ENCODE measurements around the gene CCDC181. TPM values are rescaled to one million over a fixed set of nuclear protein-coding genes. Genes with fewer than 3 reads are reported as not detected.

Gene CCDC181
- polyA plus RNA-seq = 1.3 TPM
- long read RNA-seq, donor 1 = 0 reads
- long read RNA-seq, donor 2 = 0 reads
- long read RNA-seq, donor 3 = 0 reads
- long read RNA-seq, donor 4 = 0 reads
- long read RNA-seq, donor 5 = 0 reads
- long read RNA-seq, donor 6 = 0 reads
- long read RNA-seq, donor 7 = 0 reads
- long read RNA-seq, donor 8 = 0 reads
- long read RNA-seq, donor 9 = 0 reads
- long read RNA-seq, donor 10 = 0 reads
- long read RNA-seq, donor 11 = 0 reads

DNA sequence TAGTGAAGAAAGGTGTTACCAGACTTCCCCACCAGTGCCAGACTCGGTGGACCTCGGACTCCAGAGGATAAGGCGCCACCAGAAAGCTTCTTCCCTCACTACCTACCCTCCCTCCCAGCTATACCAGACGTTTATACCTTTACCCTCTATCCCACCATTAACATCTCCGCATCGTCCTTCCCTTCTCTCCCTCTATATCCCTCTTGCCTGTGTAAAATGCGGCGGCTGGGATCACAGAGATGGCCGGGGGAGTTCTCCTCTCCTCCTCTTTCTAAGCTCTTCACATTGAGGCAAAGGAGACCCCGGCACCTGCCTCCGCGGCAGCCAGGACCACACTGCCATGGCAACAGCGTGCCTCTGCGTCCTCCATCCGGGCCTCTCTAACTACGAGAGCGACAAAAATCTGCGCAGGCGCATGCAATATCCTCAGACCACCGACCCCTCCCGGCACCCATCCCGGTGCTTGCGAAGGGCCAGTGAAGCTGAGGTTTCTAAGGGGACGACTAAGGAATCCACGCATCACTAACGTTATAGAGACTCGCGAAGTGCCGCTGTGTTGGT lies at the start of gene CCDC181:
TSS of gene CCDC181 (minus strand) at position 394 of the 561 bp plus-strand sequence. CDS start 2,547 bp downstream, outside the sequence.
- peak within 1 kb of the TSS; percentile 30 for H3K4me3 ChIP-seq (ENCODE audit: low read length)
- peak; percentile 47 to 51 for DNase-seq
- no peaks in the 10 kb centered on the region for H3K36me3 ChIP-seq (ENCODE audit: control insufficient read depth, insufficient read depth, low read length)
- H3K27ac ChIP-seq (ENCODE audit: low read length) = no peak within 1 kb of the TSS
- 0% methylated on average over 3 of the region's 29 CpGs for WGBS (ENCODE audit: insufficient coverage, low lambda C conversion rate)
- no peaks in the 10 kb centered on the region for H3K4me1 ChIP-seq (ENCODE audit: control insufficient read depth, insufficient read depth, low read length)
- peaks cover 12% of the 10 kb centered on the region for H3K27me3 ChIP-seq (ENCODE audit: control insufficient read depth, insufficient read depth, low read length)
- no peaks in the 10 kb centered on the region for H3K9me3 ChIP-seq (ENCODE audit: control insufficient read depth, low read depth, low read length)

DNA sequence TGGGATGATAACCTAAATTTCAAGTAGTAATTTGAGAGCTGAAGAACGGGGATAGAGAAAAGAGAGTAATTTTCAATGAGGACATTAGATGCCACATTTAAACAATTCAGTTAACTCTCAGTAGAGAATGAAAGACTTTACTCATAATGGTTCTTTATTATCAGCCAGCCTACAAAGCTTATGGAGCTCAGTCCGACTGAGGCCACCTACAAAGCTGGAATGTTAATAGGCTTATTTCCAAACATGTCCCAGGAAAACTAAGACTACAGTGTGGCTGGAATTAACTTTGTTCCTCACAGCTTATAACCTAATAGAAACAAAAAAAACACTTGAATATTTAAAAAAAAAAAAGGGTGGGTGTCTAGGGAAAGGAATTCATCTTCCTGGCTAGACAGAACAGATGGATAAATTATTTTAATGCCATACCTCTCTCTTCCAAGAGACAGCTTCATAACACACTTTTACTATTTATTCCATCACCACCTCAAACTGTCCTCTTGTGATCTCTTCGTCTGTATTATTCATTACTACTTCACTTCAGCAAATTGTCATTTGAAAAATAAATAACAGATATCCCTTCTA lies 48.6 kb upstream of the CCDC181 start:
- Histone ChIP-seq H3K27ac (ENCODE audit: low read length) (no peak overlapping the region), H3K36me3 (ENCODE audit: control insufficient read depth, insufficient read depth, low read length) (peaks cover 18% of the 10 kb centered on the region), H3K9me3 (ENCODE audit: control insufficient read depth, low read depth, low read length) (no peaks in the 10 kb centered on the region), H3K27me3 (ENCODE audit: control insufficient read depth, insufficient read depth, low read length) (no peaks in the 10 kb centered on the region), H3K4me3 (ENCODE audit: low read length) (no peak overlapping the region), H3K4me1 (ENCODE audit: control insufficient read depth, insufficient read depth, low read length) (no peaks in the 10 kb centered on the region)
- 85% methylated on average over 2 of the region's 3 CpGs for WGBS (ENCODE audit: insufficient coverage, low lambda C conversion rate)
- DNase-seq = no peak

DNA sequence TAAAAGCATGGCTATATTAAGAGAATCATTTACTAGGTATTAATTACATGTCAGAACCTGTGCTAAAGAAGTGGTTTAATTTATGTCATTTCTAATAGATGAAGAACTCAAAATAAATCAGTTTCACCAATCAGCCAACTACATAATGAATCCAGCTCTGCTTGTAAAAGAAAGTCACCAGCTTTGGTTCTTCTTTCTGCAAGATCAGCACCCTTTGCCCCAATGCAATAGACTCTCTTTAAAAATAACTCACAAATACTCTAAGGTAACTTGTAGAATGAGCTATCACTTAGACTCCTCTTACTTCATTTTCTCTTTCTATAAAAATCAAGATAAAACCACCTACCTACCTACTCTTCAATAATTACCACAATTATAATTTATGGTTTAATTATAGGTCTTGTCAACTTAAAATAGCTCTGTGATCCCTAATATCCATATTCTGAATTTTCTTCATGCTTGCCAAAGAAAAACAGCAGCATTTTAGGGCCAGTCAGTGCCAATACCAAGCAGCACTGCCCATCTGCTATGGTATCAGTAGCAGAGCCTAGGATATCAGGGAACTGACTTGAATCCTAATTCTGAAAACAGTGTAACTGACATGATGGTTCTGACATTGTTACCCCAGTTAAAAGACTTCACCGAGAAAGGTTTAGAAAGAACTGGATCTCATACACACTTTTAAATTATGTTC lies 47.2 kb upstream of the CCDC181 start:
- peaks cover 18% of the 10 kb centered on the region for H3K36me3 ChIP-seq (ENCODE audit: control insufficient read depth, insufficient read depth, low read length)
- H3K27me3 ChIP-seq (ENCODE audit: control insufficient read depth, insufficient read depth, low read length) = no peaks in the 10 kb centered on the region
- no peak overlapping the region for H3K4me3 ChIP-seq (ENCODE audit: low read length)
- H3K4me1 ChIP-seq (ENCODE audit: control insufficient read depth, insufficient read depth, low read length) = no peaks in the 10 kb centered on the region
- no peak overlapping the region for H3K27ac ChIP-seq (ENCODE audit: low read length)
- WGBS (ENCODE audit: insufficient coverage, low lambda C conversion rate) = no CpG with 5 or more reads among the region's 1 CpG
- DNase-seq = no peak
- no peaks in the 10 kb centered on the region for H3K9me3 ChIP-seq (ENCODE audit: control insufficient read depth, low read depth, low read length)

DNA sequence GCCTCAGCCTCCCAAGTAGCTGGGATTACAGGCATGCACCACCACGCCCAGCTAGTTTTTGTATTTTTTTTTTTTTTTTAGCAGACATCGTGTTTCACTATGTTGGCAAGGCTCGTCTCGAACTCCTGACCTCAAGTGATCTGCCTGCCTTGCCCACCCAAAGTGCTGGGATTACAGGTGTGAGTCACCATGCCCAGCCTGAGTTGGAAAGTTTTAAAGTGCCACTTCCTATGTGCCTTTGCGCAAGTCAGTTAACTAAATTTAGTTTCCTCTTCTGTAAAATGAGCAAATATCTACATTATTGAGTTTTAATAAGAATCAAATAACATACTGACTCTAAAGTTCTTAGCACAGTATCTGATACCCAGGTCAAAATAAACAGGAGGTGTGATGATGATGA lies 46.1 kb upstream of the CCDC181 start:
- no CpG with 5 or more reads among the region's 5 CpGs for WGBS (ENCODE audit: insufficient coverage, low lambda C conversion rate)
- no peaks in the 10 kb centered on the region for H3K27me3 ChIP-seq (ENCODE audit: control insufficient read depth, insufficient read depth, low read length)
- no peak overlapping the region for H3K27ac ChIP-seq (ENCODE audit: low read length)
- no peak overlapping the region for H3K4me3 ChIP-seq (ENCODE audit: low read length)
- no peaks in the 10 kb centered on the region for H3K4me1 ChIP-seq (ENCODE audit: control insufficient read depth, insufficient read depth, low read length)
- H3K9me3 ChIP-seq (ENCODE audit: control insufficient read depth, low read depth, low read length) = no peaks in the 10 kb centered on the region
- peaks cover 26% of the 10 kb centered on the region for H3K36me3 ChIP-seq (ENCODE audit: control insufficient read depth, insufficient read depth, low read length)
- no peak for DNase-seq

DNA sequence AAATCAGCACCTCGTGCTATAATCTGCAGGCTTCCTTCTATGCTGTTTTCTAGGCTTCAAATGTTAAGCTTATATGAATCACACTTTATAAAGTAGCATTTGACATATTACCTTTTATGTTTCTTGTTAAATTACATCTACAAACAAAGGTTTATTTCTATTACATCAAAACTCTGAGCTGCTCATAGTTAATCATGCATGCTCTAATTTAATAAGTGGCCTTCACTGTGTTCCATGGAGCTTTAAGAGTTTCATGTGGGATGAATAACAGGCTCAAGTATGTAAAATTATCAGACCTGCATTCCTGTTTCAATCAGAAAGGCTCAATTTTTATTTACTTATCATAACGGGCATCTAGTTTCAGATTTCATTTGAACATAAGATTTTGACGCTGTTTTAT lies 45.5 kb upstream of the CCDC181 start:
- Histone ChIP-seq H3K27ac (ENCODE audit: low read length) (no peak overlapping the region), H3K4me1 (ENCODE audit: control insufficient read depth, insufficient read depth, low read length) (no peaks in the 10 kb centered on the region), H3K36me3 (ENCODE audit: control insufficient read depth, insufficient read depth, low read length) (peaks cover 30% of the 10 kb centered on the region), H3K4me3 (ENCODE audit: low read length) (no peak overlapping the region), H3K27me3 (ENCODE audit: control insufficient read depth, insufficient read depth, low read length) (no peaks in the 10 kb centered on the region), H3K9me3 (ENCODE audit: control insufficient read depth, low read depth, low read length) (no peaks in the 10 kb centered on the region)
- no peak for DNase-seq
- 100% methylated on average over 1 of the region's 3 CpGs for WGBS (ENCODE audit: insufficient coverage, low lambda C conversion rate)

DNA sequence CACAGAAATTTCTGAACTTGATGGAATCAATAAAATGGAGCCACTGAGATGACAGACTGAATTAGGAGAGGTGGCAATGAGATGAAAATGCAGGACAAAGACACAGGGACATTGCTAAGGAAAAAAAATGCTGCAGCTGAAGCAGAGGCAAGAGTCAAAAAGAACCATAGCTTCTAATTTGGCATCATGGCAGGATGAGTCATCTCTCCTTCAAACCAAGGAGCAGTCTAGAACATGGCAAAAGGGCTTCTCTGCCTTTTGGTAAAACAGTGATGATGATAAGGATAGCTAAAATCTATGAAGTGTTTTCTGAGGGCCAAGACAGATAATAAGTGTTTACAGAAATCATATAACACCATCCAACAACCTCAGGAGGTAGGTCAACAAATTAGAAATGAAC lies 41.7 kb upstream of the CCDC181 start:
- Histone ChIP-seq H3K4me3 (ENCODE audit: low read length) (no peak overlapping the region), H3K4me1 (ENCODE audit: control insufficient read depth, insufficient read depth, low read length) (no peaks in the 10 kb centered on the region), H3K36me3 (ENCODE audit: control insufficient read depth, insufficient read depth, low read length) (peaks cover 17% of the 10 kb centered on the region), H3K27me3 (ENCODE audit: control insufficient read depth, insufficient read depth, low read length) (no peaks in the 10 kb centered on the region), H3K27ac (ENCODE audit: low read length) (no peak overlapping the region), H3K9me3 (ENCODE audit: control insufficient read depth, low read depth, low read length) (no peaks in the 10 kb centered on the region)
- DNase-seq = no peak

DNA sequence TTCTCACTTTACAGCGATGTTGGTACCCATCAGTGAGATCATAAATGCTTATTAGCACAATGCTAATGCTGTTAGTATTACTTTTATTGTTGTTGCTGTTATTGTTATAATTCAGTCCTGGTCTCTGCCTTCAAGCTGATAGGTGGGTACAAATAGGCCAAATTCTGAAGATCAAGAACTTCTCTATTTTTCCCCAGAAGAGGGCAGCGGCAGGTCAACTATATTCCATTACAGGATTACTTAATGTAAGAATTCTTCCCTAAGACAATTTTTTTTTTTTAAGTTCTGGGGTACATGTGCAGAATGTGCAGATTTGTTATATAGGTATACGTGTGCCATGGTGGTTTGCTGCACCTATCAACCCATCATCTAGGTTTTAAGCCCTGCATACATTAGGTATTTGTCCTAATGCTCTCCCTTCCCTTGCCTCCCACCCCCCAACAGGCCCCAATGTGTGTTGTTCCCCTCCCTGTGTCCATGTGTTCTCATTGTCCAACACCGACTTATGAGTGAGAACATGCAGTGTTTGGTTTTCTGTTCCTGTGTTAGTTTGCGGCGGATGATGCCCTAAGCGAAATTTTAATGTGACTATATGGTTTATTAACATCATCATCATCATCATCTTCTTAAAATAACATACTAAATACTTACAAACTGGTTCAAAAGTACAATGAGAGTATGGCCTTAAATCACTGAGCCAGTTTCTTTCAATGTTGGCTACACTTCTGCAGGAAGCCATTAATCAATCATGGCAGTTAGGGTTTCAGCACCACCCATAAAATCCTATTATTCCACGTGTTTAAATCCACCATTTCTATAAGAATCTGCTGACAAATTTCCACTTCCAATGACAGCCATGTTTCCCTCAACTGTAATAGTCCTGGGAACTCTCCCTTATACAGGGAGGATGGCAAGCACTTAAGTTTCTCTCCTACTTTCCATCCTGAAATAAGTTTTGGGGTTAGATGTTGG lies 39.3 kb upstream of the CCDC181 start:
- Histone ChIP-seq H3K4me1 (ENCODE audit: control insufficient read depth, insufficient read depth, low read length) (no peaks in the 10 kb centered on the region), H3K27ac (ENCODE audit: low read length) (no peak overlapping the region), H3K27me3 (ENCODE audit: control insufficient read depth, insufficient read depth, low read length) (no peaks in the 10 kb centered on the region), H3K4me3 (ENCODE audit: low read length) (no peak overlapping the region), H3K36me3 (ENCODE audit: control insufficient read depth, insufficient read depth, low read length) (peaks cover 17% of the 10 kb centered on the region), H3K9me3 (ENCODE audit: control insufficient read depth, low read depth, low read length) (no peaks in the 10 kb centered on the region)
- peak in 1 of 2 donors; percentile 26 for DNase-seq
- 88% methylated on average over 5 of the region's 8 CpGs for WGBS (ENCODE audit: insufficient coverage, low lambda C conversion rate)

DNA sequence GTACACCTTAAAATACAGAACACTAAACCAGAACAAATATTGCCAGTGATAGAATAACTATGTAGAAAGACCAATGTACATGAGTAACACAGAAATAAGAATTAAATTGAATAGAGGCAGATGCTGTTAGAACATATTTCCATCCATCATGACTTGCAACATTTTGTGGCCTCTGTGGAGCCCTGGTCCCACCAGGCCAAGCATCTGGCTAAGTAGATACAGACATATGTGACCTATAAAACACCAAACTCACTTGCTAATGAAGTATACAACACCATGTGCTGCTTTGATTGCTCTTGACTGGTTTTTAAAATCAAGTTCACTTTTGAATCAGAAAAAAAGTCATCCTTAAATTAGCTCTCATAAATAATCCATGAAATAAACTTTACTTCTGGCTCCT lies 38.0 kb upstream of the CCDC181 start:
- DNase-seq = no peak
- H3K4me3 ChIP-seq (ENCODE audit: low read length) = no peak overlapping the region
- H3K9me3 ChIP-seq (ENCODE audit: control insufficient read depth, low read depth, low read length) = peaks cover 1% of the 10 kb centered on the region
- H3K4me1 ChIP-seq (ENCODE audit: control insufficient read depth, insufficient read depth, low read length) = no peaks in the 10 kb centered on the region
- no peak overlapping the region for H3K27ac ChIP-seq (ENCODE audit: low read length)
- peaks cover 4% of the 10 kb centered on the region for H3K27me3 ChIP-seq (ENCODE audit: control insufficient read depth, insufficient read depth, low read length)
- H3K36me3 ChIP-seq (ENCODE audit: control insufficient read depth, insufficient read depth, low read length) = peaks cover 17% of the 10 kb centered on the region

DNA sequence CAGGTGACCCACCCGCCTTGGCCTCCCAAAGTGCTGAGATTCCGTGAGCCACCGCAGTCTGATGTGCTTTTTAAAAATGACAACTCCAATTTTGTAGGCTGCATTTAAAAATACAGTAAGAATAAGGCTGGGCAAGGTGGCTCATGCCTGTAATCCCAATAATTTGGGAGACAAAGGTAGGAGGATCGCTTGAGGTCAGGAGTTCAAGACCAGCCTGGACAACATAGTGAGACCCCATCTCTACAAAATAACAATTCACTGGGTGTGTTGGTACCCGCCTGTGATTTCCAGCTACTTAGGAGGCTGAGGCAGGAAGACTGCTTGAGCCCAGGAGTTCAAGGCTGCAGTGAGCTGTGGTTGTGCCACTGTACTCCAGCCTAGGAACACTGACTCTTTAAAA lies 35.1 kb upstream of the CCDC181 start:
- Histone ChIP-seq H3K36me3 (ENCODE audit: control insufficient read depth, insufficient read depth, low read length) (peaks cover 4% of the 10 kb centered on the region), H3K9me3 (ENCODE audit: control insufficient read depth, low read depth, low read length) (peaks cover 10% of the 10 kb centered on the region), H3K27me3 (ENCODE audit: control insufficient read depth, insufficient read depth, low read length) (peaks cover 10% of the 10 kb centered on the region), H3K27ac (ENCODE audit: low read length) (no peak overlapping the region), H3K4me3 (ENCODE audit: low read length) (no peak overlapping the region), H3K4me1 (ENCODE audit: control insufficient read depth, insufficient read depth, low read length) (no peaks in the 10 kb centered on the region)
- no CpG with 5 or more reads among the region's 5 CpGs for WGBS (ENCODE audit: insufficient coverage, low lambda C conversion rate)
- no peak for DNase-seq
